Panc1 (cell line): ENCODE results near the gene SELENOF. TPM values are rescaled to one million over a fixed set of nuclear protein-coding genes. Genes with fewer than 3 reads are reported as not detected.

Experiments used
- ATAC-seq: fragments of 200-7000 bp; cut with Tn5 transposase; 2 replicates; pipeline ENCODE4 v1.9.1; 2020; ENCODE audit warnings: mild to moderate bottlenecking, moderate library complexity
- BruUV-seq: library from RNA; stranded (reverse); fragments of 400-500 nt; replicated peaks from 2 replicates; lab custom pipeline; 2021; lab: Mats Ljungman, UMichigan
- CTCF ChIA-PET: fragments of 300-600 bp; sonication (Branson Sonifier 250); formaldehyde crosslinking; loops from one replicate; lab custom pipeline; 2022; ENCODE audit warnings: antibody characterized with exemption; lab: Charles Lee
- POLR2A ChIA-PET: fragments of 300-600 bp; sonication (Branson Sonifier 250); formaldehyde crosslinking; loops from one replicate; lab custom pipeline; 2022; ENCODE audit warnings: antibody characterized with exemption; lab: Charles Lee
- DNase-seq: peaks from one replicate; pipeline ENCODE4 v3.0.0-alpha.2; 2010; ENCODE audit warnings: low read depth, low spot score
- H3K27ac ChIP-seq: 2 replicates; pipeline ENCODE4 v1.5.1; 2011; ENCODE audit warnings: mild to moderate bottlenecking, low read length, inconsistent platforms
- H3K27me3 ChIP-seq: fragments of 200-500 bp; sonication (Bioruptor generic); 2 replicates; pipeline ENCODE4 v1.6.0; 2014; ENCODE audit warnings: low read length, inconsistent platforms; ENCODE audit not compliant: control insufficient read depth, insufficient read depth
- H3K36me3 ChIP-seq: fragments of 200-500 bp; sonication (Bioruptor generic); 2 replicates; pipeline ENCODE4 v1.5.1; 2014; ENCODE audit warnings: inconsistent platforms, mild to moderate bottlenecking, low read length, moderate library complexity; ENCODE audit not compliant: control insufficient read depth, insufficient read depth
- H3K4me1 ChIP-seq: 2 replicates; pipeline ENCODE4 v1.5.1; 2011; ENCODE audit warnings: inconsistent platforms, mild to moderate bottlenecking, low read length, moderate library complexity; ENCODE audit not compliant: control insufficient read depth, insufficient read depth
- H3K4me3 ChIP-seq, 2 experiments: 2 replicates each; pipeline ENCODE4 v1.5.1; 2011 to 2012; ENCODE audit warnings: low read depth in 2 of 2, low read length in 2 of 2, mild to moderate bottlenecking in 2 of 2, inconsistent platforms in 1 of 2, moderate library complexity in 1 of 2
- H3K9me3 ChIP-seq: fragments of 200-500 bp; sonication (Bioruptor generic); 2 replicates; pipeline ENCODE4 v1.5.1; 2014; ENCODE audit warnings: low read depth, mild to moderate bottlenecking, inconsistent platforms, low read length, moderate library complexity; ENCODE audit not compliant: control insufficient read depth, insufficient read depth
- POLR2AphosphoS5 ChIP-seq: IDR thresholded peaks from 2 replicates; pipeline ENCODE4 v1.6.1; 2012; ENCODE audit warnings: mild to moderate bottlenecking, low read depth, low read length, moderate library complexity
- SIN3A ChIP-seq: IDR thresholded peaks from 2 replicates; pipeline ENCODE4 v1.6.1; 2012; ENCODE audit warnings: low read depth, mild to moderate bottlenecking, low read length, moderate library complexity, borderline replicate concordance; ENCODE audit not compliant: insufficient read depth
- TCF7L2 ChIP-seq: IDR thresholded peaks from 2 replicates; pipeline ENCODE4 v1.6.1; 2011; ENCODE audit warnings: mild to moderate bottlenecking, low read depth, low read length, inconsistent platforms
- in situ Hi-C: cut with HindIII; loops from 2 replicates; pipeline ENCODE4 v1.10.0; 2016; ENCODE audit warnings: low sequenced_read_pairs, low pct_unique_long_range_greater_than_20kb
- intact Hi-C: fragments of 100-400 bp; cut with micrococcal nuclease; formaldehyde crosslinking; loops from one replicate; pipeline ENCODE4 v1.10.0; 2022; ENCODE audit not compliant: unreplicated experiment
- total RNA-seq: library from RNA; stranded (reverse); gene quantifications from one replicate; pipeline ENCODE4 v1.2.1, GENCODE V29; 2021; ENCODE audit not compliant: unreplicated experiment
- TF ChIP-seq, protein P1 (sequence below), 2 experiments: IDR thresholded peaks; 2 replicates each; pipeline ENCODE4 v1.6.1; 2011 to 2012; ENCODE audit warnings: low read depth in 2 of 2, control low read depth in 1 of 2, low read length in 1 of 2, mild to moderate bottlenecking in 1 of 2, moderate library complexity in 1 of 2; ENCODE audit not compliant: insufficient read depth in 1 of 2
- TF ChIP-seq, protein P2 (sequence below): fragments of 450-650 bp; IDR thresholded peaks from 2 replicates; pipeline ENCODE4 v1.5.1; 2017; ENCODE audit warnings: mild to moderate bottlenecking

SELENOF gene
- total RNA-seq, 1 experiment from 2014 or later, result 190 TPM

DNA sequence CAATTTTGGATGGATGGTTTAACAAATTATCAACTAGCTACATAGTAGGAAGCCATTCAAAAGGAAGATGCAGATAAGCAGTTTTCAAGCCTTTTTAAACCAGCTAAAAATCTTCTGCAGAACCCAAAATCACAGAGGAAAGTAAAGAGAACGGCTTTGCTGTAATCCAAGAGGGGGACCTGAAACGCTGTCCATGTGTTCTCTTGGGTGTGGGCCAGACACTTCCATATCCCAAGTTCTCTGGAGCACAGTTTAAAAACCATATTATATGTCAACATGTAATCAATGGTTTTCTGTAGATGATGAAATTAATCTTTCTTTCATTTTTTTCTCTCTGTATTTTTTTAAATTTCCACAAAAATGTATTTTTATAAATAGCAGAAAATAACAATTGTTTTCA, 90.5 kb downstream of the SELENOF start:
- TF ChIP-seq TCF7L2 (no peak), SIN3A (no peak), POLR2AphosphoS5 (no peak)
- TF ChIP-seq, protein P1, sequence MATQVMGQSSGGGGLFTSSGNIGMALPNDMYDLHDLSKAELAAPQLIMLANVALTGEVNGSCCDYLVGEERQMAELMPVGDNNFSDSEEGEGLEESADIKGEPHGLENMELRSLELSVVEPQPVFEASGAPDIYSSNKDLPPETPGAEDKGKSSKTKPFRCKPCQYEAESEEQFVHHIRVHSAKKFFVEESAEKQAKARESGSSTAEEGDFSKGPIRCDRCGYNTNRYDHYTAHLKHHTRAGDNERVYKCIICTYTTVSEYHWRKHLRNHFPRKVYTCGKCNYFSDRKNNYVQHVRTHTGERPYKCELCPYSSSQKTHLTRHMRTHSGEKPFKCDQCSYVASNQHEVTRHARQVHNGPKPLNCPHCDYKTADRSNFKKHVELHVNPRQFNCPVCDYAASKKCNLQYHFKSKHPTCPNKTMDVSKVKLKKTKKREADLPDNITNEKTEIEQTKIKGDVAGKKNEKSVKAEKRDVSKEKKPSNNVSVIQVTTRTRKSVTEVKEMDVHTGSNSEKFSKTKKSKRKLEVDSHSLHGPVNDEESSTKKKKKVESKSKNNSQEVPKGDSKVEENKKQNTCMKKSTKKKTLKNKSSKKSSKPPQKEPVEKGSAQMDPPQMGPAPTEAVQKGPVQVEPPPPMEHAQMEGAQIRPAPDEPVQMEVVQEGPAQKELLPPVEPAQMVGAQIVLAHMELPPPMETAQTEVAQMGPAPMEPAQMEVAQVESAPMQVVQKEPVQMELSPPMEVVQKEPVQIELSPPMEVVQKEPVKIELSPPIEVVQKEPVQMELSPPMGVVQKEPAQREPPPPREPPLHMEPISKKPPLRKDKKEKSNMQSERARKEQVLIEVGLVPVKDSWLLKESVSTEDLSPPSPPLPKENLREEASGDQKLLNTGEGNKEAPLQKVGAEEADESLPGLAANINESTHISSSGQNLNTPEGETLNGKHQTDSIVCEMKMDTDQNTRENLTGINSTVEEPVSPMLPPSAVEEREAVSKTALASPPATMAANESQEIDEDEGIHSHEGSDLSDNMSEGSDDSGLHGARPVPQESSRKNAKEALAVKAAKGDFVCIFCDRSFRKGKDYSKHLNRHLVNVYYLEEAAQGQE (IDR thresholded peaks at IDR 0.05; ENCODE audit: insufficient read depth in 1 of 2, low read depth in 2 of 2, low read length in 1 of 2), result no peak
- TF ChIP-seq, protein P2, sequence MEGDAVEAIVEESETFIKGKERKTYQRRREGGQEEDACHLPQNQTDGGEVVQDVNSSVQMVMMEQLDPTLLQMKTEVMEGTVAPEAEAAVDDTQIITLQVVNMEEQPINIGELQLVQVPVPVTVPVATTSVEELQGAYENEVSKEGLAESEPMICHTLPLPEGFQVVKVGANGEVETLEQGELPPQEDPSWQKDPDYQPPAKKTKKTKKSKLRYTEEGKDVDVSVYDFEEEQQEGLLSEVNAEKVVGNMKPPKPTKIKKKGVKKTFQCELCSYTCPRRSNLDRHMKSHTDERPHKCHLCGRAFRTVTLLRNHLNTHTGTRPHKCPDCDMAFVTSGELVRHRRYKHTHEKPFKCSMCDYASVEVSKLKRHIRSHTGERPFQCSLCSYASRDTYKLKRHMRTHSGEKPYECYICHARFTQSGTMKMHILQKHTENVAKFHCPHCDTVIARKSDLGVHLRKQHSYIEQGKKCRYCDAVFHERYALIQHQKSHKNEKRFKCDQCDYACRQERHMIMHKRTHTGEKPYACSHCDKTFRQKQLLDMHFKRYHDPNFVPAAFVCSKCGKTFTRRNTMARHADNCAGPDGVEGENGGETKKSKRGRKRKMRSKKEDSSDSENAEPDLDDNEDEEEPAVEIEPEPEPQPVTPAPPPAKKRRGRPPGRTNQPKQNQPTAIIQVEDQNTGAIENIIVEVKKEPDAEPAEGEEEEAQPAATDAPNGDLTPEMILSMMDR, result no peak
- ATAC-seq (no peak), DNase-seq (no peak)
- ChIA-PET CTCF (interaction anchor here (1.4 kb wide), 1 partner anchor 10 kb away, joined by 5 read pairs; no protein-coding TSS in a partner anchor), POLR2A (no interaction called here)
- H3K27ac ChIP-seq, result no peak overlapping the region
- H3K27me3 ChIP-seq, result peaks cover 28% of the 10 kb centered on the region
- no peaks in the 10 kb centered on the region for H3K36me3 ChIP-seq
- no peaks in the 10 kb centered on the region for H3K9me3 ChIP-seq
- no peak overlapping the region for H3K4me3 ChIP-seq
- H3K4me1 ChIP-seq, result no peaks in the 10 kb centered on the region
- BruUV-seq, result no TSS peak
- intact Hi-C loops (no loop called here), in situ Hi-C loops (no loop called here)

DNA sequence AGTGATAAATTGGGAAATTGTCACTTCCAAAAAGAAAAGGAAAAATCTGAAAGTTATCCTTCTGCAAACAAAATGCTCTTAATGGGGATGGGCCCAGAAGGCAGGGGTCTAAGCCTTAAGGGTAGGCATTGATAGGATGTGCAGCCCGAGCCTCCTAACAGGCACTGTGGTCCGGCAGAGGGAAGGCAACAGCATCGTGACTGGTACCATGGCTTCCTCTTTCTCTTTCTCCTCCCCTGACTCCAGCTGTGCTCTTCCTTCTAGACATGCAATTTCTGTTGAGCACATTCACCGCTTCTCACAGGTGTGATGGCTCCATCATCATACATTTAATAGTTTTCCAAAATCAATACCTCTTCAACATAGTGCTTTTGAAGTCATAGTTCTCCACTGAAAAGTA, 91.5 kb downstream of the SELENOF start:
- H3K4me1 ChIP-seq, result no peaks in the 10 kb centered on the region
- in situ Hi-C loops, result no loop called here
- no peak for ATAC-seq

More for the DNA sequence above, 91.5 kb downstream of the SELENOF start:
- DNase-seq, result no peak
- ChIA-PET CTCF (no interaction called here), POLR2A (no interaction called here)
- Histone ChIP-seq H3K27me3 (peaks cover 28% of the 10 kb centered on the region), H3K9me3 (no peaks in the 10 kb centered on the region), H3K36me3 (no peaks in the 10 kb centered on the region), H3K27ac (no peak overlapping the region), H3K4me3 (no peak overlapping the region)
- intact Hi-C loops, result no loop called here
- no TSS peak for BruUV-seq
- TF ChIP-seq SIN3A (no peak), TCF7L2 (no peak), POLR2AphosphoS5 (no peak)
- TF ChIP-seq, protein P2, result no peak
- TF ChIP-seq, protein P1 (IDR thresholded peaks at IDR 0.05; ENCODE audit: insufficient read depth in 1 of 2, low read depth in 2 of 2, low read length in 1 of 2), result no peak
